GM21723 (cell line): ENCODE data around the gene FER.
"Not testable (repeated sequence)": the region's sequence is repeated elsewhere in the genome, so short reads cannot be mapped to it uniquely, and the experiment has no call there.

ENCODE experiments used
- ATAC-seq: cut with Tn5 transposase; IDR thresholded peaks from one replicate; pipeline ENCODE4 v1.9.1; 2021; ENCODE audit warnings: mild to moderate bottlenecking, moderate library complexity; ENCODE audit not compliant: unreplicated experiment

The FER gene

DNA sequence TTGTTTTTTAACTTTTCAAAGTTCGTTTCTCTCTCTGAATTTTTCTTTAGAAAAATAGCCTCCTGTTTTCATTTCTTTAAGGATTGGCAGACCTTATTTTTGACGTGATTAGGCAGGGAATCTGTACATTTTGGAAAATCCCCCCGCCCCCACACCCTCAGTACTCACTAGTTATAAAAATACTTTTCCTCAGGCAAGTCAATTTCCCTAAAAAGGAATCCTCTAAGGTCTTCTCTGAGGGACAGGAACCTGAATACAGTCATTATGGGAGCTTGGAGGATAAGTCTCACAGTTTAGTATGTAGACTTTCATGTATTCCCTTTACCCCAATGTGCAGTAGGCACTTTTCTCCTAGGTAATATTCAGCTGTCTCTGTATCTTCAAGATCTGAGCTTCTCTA lies 3.9 kb upstream of the FER start:
- ATAC-seq, result no peak

DNA sequence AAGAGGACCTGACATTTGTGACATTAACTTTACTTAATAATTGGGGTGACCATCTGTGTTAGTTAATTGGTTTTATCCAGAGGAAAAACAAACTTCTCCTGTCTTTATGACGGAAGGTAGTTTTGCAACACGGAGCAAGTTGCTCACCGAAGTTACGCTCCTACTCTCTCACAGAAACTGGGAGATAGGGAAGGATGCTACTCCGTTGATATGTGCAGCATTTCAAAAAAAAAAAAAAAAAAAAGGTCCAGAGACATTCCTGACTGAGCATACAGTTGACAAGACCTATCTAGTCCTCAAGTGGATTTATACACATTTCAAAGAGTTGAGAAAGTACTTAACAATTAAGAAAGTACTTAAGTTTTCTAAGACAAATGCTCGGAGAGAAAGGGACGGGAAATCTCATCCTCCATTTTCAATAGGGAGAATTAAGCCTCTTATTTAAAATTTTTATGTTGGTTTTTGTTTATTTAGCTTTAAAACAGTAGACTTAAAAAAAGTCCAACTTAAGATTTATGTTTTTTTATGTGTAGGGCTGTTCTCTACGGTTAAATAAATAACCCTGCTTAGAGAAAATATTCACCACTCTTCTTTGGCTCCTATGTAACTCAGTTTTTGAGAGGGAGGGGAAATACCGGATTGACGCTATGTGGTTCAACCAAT lies 455 bp upstream of the FER start:
- no peak for ATAC-seq

- ATAC-seq, result peak; percentile 96
Observed at GRCh38 chr5:108748401-108749127, 867 bp downstream of the FER start.

- ATAC-seq, result peak; percentile 42
Observed at GRCh38 chr5:108749128-108749861, 1.6 kb downstream of the FER start.

DNA sequence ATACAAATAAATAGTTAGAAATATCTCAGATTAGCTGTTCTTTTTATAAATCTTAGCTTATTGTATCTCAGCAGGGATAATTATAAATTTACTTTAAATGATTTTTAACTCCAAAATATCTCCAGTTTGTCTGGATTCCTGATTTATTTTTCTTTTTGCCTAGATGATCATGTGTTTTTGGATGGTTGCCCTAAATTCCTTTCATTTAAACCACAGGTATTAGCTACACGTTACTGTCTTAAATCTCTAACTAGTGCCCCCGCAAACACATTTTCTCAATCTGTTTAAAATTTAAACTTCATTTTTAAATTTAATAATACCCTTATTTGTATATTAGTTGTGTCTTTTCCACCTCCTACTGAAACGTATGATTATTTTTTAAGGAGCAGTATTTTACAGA lies 5.6 kb downstream of the FER start:
- ATAC-seq, result no peak

GRCh38 chr5:108753877-108754276 lies 6.2 kb downstream of the FER start:
- no peak for ATAC-seq

DNA sequence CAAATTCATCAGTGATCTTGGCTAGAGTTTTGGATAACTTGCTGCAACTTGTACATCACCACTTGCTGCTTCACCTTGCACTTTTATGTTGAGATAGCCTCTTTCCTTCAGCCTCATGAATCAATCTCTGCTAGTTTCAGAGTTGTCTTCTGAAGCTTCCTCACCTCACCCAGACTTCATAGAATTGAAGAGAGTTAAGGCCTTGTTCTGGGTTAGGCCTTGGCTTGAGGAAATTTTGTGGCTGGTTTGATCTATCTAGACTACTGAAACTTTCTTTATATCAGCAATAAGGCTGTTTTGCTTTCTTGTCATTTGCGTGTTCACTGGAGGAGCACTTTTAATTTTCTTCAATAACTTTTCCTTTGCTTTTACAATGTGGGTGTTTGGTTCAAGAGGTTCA lies 12.8 kb downstream of the FER start:
- no peak for ATAC-seq

GRCh38 chr5:108762660-108763059 lies 15.0 kb downstream of the FER start:
- ATAC-seq, result no peak

DNA sequence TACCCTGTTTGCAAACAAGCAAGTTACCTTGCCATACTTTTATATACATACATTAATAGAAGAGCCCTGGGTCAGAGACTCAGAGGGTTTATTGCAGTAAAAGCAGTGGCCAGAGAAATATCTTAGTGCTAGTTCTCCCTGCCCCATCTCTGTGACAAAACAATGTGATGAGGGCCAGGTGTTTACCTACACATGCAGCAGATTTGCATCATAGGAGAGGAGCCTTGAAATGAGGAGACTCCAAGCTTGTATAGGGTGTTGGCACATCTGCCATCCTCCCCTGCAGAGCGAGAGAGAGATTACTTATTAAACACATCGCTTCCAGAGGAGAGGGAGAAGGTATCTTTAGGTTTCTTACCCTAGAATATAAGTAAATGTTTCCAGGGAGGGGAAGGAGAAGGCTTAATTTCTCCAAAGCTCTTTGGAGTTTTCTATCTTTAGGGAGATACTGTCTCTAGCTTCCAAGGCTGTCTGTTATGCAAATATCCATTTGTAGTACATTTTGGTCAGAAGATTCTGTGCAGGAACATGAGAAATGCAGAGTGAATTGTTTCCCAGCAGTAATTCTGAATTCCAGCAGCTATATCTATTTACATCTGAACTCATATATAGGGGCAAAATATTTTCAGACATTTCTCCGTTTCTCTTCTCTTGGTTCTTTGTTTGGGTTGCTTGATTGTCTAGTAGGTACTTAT lies 15.7 kb downstream of the FER start:
- ATAC-seq, result no peak

DNA sequence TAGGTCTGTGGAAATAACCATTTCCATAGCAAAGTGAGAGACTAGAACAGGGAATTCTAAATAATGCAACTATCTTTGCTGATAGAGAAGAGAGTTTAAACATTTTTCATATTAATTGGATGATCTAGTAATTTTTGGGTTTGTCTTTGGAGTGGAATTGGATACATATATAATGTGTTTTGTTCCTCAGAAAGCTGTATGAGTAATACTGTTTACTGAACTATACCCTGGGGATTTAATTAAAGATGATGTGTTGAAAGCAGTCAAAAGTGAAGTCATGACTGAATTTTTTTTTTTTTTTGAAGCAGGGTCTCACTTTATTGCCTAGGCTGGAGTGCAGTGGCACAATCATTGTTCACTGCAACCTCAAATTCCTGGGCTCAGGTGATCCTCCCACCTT lies 17.9 kb downstream of the FER start:
- no peak for ATAC-seq

GRCh38 chr5:108766916-108767315 lies 19.2 kb downstream of the FER start:
- not testable (repeated sequence) for ATAC-seq

DNA sequence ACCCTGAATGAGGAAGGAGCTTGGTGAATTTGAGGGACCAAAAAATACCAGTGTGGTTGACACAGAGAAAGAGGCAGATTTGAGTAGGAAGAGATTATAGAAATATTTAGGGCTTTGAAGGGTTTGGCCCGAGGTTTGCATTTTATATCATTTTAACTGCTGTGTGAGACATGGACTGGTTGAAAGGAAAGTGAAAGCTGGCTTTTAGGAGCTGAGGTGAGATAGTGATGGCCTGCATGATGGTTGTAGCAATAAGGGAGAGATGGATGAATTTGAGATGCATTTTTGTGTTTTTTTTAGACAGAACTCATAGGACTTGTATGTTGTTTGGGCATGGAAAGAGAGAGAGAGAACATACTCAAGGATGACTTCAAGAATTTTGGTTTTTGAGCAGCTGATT lies 21.7 kb downstream of the FER start:
- peak; percentile 81 for ATAC-seq

- no peak for ATAC-seq
Observed at GRCh38 chr5:108772626-108773025, 24.9 kb downstream of the FER start.

DNA sequence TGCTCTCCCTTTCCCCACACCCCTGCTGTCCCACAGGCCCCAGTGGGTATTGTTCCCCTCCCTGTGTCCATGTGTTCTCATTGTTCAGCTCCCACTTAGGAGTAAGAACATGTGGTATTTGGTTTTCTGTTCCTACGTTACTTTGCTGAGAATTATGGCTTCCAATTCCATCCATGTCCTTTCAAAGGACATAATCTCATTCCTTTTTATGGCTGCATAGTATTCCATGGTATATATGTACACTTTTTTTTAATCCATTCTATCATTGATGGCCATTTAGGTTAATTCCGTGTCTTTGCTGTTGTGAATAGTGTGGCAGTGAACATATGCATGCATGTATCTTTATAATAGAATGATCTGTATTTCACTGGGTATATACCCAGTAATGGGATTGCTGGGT lies 25.6 kb downstream of the FER start:
- no peak for ATAC-seq

GRCh38 chr5:108774079-108774478 lies 26.4 kb downstream of the FER start:
- ATAC-seq, result not testable (repeated sequence)

- not testable (repeated sequence) for ATAC-seq
Observed at GRCh38 chr5:108777582-108777981, 29.9 kb downstream of the FER start.

DNA sequence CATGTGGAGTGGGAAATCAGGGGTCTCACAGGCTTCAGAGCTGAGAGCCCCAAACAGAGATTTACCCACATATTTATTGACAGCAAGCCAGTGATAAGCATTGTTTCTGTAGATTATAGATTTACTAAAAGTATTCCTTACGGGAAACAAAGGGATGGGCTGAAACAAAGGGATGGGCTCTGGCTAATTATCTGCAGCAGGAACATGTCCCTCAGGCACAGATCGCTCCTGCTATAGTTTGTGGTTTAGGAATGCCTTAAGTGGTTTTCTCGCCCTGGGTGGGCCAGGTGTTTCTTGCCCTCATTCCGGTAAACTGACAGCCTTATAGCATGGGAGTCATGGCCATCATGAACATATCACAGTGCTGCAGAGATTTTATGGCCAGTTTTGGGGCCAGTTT lies 36.9 kb downstream of the FER start:
- ATAC-seq, result not testable (repeated sequence)

DNA sequence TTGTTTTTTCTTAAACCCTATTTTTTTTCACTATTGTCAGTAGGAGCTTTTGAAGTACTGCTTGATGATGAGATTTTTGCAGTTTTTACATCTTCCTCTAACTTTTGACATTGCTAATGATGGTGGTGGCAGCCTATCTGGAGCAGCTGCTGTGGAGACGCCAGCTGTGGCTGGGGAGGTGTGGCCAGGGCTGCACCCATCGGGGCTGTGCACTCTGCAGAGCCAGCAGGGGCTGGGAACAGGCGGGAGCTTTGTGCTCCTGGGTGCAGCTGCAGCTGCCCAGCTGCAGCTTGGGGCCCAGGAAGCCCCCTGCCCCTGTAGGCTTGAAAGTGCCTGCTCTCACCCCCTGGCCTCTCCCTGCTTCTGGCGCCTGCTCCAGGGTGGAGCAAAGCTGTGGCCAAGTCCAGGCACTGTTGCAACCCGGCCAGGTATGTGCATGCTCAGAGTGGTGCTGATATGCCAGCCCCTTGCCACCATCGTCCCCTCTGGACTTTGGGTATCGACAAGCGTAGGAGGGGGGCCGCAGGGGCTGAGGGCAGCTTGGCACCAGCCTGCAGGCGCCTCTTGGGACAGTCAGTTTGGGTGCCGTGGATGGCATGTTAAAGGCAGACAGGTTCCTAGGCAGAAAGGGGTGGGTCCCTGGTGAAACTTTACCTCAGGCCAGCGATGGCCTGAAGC lies 39.2 kb downstream of the FER start:
- ATAC-seq, result no peak

DNA sequence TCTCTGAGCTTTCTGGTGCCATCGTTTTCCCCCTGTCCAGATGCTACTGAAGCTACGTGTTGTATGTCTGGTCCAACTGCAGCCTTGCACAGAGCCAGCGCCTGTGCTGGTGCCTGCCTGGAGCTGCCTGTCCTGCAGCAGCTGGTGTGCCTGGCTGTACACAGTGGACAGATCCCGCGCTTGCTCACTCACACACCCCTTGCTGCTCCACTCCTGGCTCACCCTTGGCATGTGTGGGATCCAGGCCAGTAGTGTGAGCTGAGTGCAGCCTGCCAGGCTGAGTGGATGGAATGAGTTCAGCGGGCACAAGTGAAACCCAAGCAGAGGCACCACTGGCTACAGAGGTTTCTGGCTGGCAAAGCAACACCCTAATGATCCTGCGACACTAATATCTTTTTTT lies 40.4 kb downstream of the FER start:
- no peak for ATAC-seq

GRCh38 chr5:108793207-108793606 lies 45.5 kb downstream of the FER start:
- ATAC-seq, result no peak

- ATAC-seq, result not testable (repeated sequence)
Observed at GRCh38 chr5:108794349-108794748, 46.7 kb downstream of the FER start.
